Activated T-helper 9 cell treated with anti-CD3 and anti-CD28 coated beads, Interleukin-2, amount 50 U/mL, for 16 hours (primary cell): Measurements from ENCODE around the gene FKBP6.
"Not testable (repeated sequence)": the region's sequence is repeated elsewhere in the genome, so short reads cannot be mapped to it uniquely, and the experiment has no call there.

ENCODE experiments used
- DNase-seq: peaks from one replicate; pipeline ENCODE4 v3.0.0-alpha.2; 2020; ENCODE audit warnings: low read depth

The FKBP6 gene

DNA sequence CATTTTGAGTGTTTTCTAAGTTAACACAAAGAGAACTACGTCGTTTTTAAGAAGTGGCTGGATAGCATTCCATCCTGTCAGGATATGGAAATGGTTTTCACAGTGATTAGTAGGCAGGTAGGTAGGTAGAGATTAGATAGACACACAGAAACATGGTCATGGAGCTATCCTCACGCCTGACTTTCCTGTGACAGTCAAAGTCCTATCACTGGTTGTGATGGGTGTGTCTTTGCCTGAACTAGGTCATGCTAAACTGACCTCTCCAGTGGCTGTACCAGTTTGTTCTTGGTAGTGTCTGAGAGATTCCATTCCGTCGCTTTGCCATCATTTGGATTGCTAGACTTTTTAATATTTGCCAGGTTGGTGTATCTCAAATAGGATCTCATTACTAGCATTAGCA is 28.2 kb downstream of the FKBP6 start:
- DNase-seq = no peak

DNA sequence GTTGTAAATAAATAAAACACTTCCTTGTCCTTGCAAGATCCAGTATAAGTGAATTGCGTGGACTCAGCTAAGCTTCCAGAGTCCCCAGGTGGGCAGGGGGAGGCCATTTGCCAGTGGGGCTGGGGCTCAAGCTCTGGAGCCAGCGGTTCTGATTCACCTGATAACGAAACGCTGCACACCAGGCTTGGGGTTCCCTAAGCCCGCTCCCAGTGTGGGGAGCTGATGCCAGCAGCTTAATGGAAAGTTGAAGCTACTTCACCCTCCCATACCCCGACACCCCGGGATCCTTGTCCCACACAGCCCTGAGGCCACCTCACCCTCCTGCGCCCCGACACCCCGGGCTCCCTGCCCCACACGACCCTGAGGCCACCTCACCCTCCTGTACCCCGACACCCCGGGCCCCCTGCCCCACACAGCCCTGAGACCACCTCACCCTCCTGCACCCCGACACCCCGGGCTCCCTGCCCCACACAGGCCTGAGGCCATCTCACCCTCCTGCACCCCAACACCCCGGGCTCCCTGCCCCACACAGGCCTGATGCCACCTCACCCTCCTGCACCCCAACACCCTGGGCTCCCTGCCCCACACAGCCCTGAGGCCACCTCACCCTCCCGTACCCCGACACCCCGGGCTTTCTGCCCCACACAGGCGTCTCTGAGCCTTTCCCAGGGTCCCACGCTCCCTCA is 30.8 kb downstream of the FKBP6 start:
- DNase-seq = no peak

DNA sequence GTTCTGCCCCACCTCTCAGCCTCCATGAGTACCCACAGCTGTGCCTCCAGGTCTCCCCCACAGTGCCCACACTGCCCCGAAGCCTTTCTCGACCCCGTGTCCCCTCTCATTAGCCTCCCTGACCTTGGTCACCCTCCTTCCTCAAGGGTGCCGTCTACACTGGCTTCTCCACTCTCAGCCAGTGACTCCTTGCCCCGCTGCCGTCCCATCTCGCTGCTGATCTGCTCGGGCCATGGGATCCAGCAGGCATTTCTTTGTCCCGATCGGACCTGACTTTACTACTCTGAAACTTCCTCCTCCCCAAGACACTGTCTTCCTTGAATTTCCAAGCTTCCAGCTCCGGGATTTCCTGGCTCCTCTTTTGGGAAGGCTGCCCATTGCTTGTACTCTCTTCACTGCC is 31.3 kb downstream of the FKBP6 start:
- DNase-seq = no peak

DNA sequence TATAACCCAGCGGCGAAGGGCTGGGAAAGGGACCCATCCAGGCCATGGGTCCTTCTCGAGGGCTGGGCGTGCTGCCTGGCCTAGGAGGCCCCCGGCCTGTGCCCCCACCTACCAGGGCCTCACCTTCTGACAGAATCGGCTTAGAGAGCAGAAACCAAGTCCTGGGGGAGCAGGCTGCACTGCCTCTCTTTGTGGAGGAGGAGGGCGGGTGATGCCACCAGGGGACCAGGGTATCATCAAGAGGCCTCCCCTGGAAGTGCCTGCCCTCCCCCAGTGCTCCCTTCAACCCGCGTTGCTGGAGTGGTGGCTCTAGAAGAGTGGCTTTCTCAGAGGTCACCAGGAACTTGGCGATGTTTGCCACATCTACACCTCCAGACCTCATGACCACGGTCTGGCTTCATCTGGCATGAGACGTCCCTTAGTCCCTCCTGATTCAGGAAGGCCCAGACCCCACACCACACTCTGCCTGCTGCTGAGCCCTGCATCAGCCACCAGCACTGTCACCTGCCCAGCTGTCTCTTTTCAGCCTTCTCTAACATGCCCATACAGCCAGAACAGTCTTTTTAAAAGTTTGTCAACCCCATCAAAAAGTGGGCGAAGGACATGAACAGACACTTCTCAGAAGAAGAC is 31.9 kb downstream of the FKBP6 start:
- DNase-seq = no peak

DNA sequence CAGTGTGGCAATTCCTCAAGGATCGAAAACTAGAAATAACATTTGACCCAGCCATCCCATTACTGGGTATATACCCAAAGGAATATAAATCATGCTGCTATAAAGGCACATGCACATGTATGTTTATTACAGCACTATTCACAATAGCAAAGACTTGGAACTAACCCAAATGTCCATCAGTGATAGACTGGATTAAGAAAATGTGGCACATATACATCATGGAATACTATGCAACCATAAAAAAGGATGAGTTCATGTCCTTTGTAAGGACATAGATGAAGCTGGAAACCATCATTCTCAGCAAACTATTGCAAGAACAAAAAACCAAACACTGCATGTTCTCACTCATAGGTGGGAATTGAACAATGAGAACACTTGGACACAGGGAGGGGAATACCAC is 32.6 kb downstream of the FKBP6 start:
- not testable (repeated sequence) for DNase-seq

DNA sequence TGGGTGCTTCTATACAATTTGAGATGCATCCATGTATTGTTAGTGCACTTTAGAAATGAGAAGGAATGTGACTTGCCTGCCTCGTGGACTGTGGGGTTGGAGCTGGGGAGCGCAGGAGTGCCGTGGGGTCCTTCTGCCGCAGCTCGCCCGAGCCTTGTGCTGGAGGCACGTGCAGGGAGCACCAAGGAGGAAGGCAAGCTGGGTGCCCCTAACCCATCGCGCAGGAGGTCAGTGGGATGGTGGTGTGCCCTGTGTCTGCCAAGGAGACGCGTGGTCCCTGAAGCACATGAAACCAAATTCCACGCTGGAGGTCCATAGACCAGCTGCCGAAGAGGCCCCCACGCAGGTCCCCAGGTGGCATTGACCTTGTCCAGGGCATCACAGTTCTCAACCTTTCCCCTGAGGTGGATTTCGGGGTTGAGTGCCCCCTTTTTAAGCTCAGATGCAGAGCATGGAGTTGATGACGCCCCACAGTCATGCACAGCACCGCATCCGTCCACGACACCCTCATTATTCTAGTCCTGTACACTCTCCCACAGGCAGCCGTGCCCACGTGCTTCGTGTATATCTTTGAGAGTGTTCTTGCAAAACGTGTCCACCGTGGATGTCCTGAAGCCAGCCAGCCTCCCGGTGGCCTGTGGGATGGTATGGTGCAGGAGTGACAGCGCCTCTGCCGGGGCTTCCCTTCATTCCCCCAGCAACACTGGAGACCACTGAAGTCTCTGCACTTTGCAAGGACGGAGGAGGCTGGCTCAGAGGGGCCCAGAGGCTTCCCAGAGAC is 35.5 kb downstream of the FKBP6 start:
- no peak for DNase-seq

DNA sequence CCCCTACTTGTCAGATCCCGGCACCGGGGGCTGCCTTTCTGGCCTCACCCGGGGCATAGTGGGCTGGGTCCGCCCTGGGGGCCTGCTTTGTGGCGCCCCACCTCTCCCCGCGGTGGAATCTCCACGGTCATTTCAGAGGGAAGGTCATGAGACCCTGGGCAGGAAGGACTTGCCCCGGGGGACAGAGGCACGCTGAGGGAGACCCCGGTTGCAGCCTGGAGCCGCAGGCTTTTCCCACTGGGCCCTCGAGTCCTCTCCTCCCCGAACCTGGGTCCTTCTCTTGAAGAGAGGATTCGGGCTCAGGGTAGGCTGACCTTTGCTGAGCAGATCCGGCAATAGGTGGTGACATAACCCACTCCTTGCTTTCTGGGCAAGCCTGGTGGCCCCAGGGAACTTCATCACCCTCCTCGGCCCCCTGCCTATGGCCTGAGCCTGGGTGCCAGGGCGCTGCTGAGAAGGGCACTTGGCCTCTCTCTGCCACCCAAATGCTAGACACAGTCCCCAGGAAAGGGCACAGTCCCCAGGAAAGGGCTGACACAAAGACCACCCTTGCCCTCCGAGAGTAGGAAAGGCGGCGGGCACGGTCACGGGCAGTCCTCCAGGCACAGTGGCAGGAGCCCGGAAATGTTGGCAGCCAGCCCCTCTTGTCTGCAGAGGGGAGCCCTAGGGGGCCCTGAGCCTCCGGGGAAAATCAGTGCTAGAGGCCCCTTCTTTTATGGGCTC is 36.2 kb downstream of the FKBP6 start:
- no peak for DNase-seq

DNA sequence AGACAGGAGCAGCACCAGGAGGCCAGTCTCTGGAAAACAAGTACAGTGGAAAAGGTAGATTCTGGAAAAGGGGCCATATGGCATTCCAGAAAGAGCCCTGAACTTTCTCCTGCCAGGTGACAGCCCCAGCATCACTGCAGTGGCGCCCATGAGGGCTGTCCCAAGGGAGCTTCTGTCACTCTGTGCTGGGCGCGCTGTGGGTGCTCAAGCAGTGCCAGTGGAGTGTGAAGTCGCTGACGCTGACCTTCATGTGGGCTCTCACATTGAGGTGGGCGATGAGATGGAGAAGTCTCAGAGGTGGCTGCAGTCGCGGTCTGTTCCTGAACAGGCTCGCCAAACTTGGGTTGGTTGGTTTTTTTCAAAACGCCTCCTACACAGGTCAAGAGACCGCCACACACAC is 38.2 kb downstream of the FKBP6 start:
- no peak for DNase-seq

DNA sequence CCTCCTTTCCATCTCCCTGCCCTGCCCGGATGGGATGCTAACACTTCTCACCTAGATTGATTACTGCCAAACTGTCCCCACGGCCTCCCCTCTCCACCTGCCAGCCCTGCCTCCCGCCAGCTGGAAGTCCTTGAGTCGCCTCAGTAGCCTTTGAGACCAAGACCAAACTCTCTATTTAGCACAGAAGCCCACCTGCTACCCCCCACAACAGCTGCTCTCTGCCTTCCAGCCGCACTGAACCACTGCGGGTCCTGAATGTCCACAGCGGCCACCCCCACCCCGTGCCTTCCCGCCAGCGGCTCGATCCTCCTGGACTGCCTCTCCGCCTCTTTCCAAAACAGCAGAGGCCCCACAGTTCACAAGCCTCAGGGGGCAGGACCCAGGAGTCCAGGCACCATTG is 39.0 kb downstream of the FKBP6 start:
- no peak for DNase-seq

DNA sequence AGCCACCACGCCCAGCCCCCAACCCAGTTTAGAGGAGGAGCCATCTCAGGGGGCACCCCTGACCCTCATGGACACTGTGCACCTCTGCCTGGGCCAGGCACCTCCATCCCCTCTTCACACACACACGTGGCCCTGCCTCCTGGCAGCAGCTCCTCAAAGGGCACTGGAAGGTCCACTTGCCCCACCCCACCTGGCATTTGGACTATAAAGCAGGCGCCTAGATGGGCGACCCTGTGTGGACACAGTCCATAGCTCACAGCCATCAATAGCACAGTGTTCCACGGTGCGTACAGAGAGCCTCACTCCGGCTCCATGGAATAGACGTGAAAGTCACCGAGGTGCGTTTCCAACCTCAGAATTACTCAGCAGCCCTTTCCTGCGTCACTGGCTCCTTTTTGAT is 41.0 kb downstream of the FKBP6 start:
- no peak for DNase-seq

DNA sequence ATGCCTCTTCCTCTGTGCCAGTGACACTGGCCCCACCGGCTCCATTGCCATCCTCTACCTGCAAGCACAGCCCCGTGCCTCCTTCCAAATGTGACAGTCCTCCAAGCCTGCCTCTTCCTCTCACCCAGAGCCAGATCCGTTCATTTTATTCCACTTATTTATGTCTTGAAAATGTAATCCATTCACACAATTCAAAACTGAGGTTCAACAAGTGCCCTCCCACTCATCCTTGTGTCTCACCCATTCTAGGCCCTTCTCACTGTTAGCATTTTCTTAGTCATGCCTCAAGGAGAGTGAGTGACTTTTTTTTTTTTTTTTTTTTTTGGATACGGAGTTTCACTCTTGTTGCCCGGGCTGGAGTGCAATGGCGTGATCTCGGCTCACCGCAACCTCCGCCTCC is 41.7 kb downstream of the FKBP6 start:
- no peak for DNase-seq

DNA sequence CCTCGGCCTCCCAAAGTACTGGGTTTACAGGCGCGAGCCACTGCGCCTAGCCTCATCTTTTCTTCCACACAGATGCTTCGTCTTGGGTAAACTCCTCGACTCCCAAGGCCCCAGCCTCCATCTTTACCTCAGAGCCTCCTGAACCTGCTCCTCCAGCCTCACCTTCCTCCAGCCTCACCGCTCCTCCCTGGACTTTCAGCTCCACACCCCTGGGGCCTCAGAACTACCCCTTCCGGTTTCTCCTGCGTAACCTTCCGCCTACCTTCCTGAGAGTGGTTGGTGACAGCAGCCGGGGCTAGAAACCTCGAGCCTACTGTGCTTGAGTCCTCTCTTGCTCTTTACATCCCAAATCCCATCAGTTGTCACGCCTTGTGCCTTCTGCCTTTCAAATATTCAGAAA is 45.8 kb downstream of the FKBP6 start:
- DNase-seq = no peak

DNA sequence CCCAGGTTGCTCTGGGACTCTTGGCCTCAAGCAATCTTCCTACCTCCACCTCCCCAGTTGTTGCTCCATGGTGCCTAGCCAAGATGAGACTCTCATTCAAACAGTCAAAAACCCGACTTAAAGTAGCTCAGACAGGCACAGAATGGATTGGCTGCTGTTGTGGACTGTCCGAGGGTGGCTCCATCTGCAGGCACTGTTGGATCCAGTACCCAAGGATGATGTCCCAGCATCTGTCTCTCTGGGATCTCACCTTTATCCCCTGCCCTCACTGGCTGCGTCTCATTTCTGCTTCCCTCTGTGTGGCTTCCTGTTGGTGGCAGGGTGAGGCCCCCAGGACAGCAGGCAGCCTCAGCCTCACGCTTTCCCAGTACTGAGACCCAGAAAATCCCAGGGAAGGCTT is 48.3 kb downstream of the FKBP6 start:
- not testable (repeated sequence) for DNase-seq

DNA sequence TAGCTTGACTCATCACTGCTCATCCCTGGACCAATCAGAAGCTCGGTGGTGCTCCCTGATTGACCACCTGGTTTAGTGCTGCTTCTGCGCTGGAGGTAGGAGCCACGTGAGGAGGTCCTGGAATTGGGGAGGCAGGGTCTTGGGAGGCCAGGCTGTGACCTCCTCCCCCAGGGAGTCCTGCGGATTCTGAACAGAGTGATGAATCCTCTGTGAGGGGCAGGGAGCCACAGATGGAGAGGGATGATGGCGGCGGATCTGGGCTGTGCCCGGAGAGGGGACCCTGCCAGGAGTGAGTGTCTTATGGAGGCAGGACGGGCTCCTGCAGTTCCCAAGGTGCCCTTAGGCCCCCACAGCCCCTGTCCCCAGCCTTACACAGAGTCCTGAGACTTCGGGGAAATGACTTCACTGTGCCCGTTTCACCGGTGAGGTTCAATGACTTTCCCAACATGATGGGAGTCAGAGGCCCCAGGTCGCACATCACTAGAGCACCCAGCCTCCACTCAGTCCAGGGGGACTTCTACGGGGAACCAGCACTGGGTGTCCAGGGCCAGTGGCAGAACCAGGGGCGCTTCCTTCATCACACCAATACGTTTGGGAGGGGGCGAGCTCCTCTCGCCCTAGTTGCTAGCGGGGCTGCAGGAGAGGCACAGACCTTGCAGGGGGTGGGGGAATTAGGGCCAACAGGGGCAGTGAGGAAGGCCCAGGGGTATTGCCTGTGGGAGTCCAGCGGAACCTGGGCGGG is 48.9 kb downstream of the FKBP6 start:
- no peak for DNase-seq

DNA sequence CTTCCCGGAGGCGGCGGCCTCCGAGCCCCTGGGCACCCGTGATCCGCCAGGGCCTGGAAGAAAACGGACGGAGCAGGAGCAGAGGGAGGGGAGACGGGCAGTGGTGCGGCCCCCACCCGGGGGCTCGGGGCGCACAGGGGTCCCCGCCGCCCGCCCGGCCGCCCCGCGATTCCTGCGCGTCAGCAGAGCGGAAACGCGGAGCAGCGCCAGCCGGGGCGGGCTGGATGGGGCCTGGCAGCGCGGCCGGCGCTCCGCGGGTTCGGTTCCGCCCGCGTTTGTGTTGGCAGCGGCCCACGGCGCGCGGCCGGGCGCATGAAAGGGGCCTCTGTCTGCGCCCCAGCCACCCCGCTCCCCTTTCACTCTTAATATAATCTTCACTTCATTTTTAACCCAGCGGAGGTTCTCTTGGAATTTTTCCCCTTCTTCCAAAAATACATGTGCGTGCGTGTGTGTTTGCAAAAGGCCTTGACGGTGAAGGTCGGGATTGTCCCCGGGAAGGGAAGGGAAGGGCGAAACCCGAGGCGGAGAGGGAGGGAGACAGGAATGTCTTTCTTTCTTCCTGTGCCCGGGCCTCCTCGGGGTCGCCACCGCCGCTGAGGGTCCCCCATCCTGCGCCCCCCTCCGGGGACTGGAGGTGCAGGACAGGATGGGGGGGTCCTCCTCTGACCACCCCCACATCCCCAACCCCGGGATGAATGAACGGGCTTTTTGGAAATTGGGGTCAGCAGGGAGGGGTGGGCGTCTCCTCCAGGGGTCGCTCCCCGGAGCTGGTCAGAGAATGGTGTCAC is 49.6 kb downstream of the FKBP6 start:
- DNase-seq = not testable (repeated sequence)

DNA sequence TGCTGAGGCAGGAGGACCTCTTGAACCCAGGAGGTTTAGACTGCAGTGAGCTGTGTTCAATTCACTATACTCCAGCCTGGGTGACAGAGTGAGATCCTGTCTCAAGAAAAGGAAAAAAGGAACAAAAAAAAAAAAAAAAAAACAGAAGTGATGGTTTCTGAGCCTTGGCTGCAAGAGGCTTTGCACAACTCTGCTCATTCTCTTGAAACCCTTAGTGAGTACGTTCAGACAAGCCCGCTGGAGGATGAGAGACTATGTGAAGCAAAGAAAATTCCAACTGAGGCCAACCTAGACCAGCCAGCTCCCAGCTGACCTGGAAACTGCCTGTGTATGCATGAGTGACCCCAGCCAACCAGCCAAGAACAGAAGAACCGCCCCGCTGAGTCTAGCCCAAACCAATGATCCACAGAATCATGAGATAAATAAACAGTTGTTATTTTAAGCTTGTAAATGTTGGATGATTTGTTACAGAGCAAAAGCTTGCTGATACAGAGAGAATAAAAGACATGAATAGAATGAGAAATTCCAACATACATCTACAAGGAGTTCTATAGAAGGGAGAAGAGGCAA is 55.1 kb downstream of the FKBP6 start:
- no peak for DNase-seq

DNA sequence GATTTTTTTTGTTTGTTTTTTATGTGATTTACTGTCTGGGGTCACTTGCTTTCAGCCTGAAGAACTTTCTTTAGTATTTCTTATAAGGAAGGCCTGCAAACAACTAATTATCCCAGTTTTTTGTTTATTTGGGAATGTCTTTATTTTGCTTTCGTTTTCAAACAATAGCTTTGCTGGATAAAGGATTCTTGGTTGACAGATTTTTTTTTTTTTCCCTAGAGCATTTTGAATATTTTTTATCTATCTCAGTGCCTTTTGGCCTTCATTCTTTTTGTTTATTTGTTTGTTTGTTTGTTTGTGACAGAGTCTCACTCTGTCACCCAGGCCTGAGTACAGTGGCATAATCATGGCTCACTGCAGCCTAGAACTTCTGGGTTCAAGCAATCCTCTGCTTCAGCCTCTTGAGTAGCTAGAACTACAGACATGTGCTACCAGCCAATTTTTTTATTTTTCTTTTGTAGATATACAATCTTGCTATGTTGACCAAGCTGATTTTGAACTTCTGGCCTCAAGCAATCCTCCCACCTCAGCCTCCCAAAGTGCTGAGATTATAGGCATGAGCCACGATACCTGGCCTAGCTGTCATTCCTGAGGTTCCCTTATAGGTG is 59.4 kb downstream of the FKBP6 start:
- DNase-seq = no peak

DNA sequence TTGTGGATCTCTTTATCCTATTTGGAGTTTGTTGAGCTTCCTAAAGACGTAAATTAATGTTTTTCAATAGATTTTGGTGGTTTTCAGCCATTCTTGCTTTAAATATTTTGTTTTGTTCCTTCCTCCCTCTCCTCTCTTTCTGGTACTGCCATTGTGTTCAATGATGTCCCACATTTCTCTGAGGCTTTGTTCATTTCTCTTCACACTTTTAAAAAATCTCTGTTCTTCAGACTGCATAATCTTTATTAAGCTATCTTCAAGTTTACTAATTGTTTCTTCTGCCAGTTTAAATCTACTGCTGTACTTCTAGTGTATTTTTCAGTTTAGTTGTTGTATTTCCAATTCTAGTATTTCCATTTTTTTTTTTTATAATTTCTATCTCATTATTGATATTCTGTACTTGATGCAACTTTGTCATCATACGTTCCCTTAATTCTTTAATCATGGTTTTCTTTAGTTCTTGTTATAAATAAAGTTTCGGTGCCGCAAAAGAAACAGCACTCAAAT is 60.0 kb downstream of the FKBP6 start:
- no peak for DNase-seq

DNA sequence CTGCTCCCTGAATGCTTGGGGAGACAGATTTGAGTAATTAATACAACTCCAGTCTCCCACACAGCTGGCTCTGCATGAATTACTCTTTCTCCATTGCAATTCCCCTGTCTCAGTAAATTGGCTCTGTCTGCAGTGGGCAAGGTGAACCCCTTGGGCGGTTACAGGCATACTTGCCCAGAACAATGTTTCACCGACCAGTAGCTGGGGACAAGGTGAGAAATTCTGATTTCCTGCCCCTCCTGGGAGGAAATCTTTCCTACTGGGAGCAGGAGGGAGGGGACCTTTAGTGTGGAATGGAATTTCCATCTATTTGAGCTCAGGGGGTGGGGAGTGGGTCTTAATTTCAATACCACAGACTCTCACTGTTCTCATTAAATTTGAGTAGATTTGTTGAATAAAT is 63.4 kb downstream of the FKBP6 start:
- DNase-seq = no peak

DNA sequence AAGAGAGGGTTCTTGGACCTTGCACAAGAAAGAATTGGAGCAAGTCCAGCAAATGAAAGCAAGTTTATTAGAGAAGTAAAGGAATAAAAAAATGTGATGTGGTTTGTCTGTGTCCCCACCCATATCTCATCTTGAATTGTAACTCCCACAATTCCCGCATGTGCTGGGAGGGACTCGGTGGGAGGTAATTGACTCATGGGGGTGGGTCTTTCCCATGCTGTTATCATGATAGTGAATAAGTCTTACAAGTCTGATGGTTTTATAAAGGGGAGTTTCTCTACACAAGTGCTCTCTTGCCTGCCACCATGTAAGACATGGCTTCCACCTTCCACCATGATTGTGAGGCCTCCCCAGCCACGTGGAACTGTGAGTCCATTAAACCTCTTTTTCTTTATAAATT is 66.5 kb downstream of the FKBP6 start:
- DNase-seq = no peak
